ENCODE data around the gene FAM193B. TPM values are rescaled to one million over a fixed set of nuclear protein-coding genes. Genes with fewer than 3 reads are reported as not detected.

Gene FAM193B
- total RNA-seq, 1 donor from 2014 or later = 72.4 TPM

DNA sequence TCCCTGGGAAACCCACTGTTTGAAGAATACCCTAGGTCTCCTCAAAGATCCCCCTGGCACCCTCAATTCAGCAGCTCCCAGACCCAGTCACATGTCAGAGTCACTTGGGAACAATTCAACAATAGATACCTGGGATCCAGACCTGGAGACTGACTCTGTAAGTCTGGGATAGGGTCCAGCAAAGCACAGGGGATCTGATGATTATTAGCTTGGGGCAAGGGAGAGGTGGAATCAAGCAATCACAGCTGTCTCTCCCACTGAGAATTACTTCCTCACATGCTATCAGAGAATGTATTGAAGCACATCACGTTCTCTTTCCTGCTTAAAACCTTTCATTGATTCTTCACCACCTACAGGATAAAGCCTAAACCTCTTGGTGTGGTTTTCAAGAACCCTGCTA, 5.9 kb downstream of the FAM193B start:
- peaks cover 0 to 3% of the 10 kb centered on the region in 2 donors for H3K36me3 ChIP-seq
- H3K27ac ChIP-seq = peak overlapping the region; percentile 10
- no peaks in the 10 kb centered on the region for H3K9me3 ChIP-seq
- H3K4me1 ChIP-seq = peaks cover 84% of the 10 kb centered on the region
- DNase-seq (ENCODE audit: extremely low spot score in 2 of 2) = no peak
- TF ChIP-seq POLR2AphosphoS5 (IDR thresholded peaks at IDR 0.05; ENCODE audit: insufficient read depth in 1 of 2, low read depth in 1 of 2) (no peak), POLR2A (IDR thresholded peaks at IDR 0.05) (no peak), CTCF (IDR thresholded peaks at IDR 0.05) (no peak)
- H3K27me3 ChIP-seq = no peaks in the 10 kb centered on the region
- H3K4me3 ChIP-seq = no peak overlapping the region
- intact Hi-C loops (cut with DNase I) = no loop called here

GRCh38 chr5:177547736-177548135, 6.6 kb downstream of the FAM193B start:
- peaks cover 84% of the 10 kb centered on the region for H3K4me1 ChIP-seq
- DNase-seq (ENCODE audit: extremely low spot score in 2 of 2) = no peak
- H3K27ac ChIP-seq = peak overlapping the region; percentile 10
- H3K36me3 ChIP-seq = peaks cover 0 to 3% of the 10 kb centered on the region in 2 donors
- no peaks in the 10 kb centered on the region for H3K27me3 ChIP-seq
- H3K4me3 ChIP-seq = no peak overlapping the region
- no peaks in the 10 kb centered on the region for H3K9me3 ChIP-seq
- intact Hi-C loops (cut with DNase I) = no loop called here
- TF ChIP-seq POLR2AphosphoS5 (IDR thresholded peaks at IDR 0.05; ENCODE audit: insufficient read depth in 1 of 2, low read depth in 1 of 2) = no peak

- Histone ChIP-seq H3K36me3 (peaks cover 0 to 3% of the 10 kb centered on the region in 2 donors), H3K27me3 (no peaks in the 10 kb centered on the region), H3K27ac (peak overlapping the region; percentile 82), H3K4me1 (peaks cover 77% of the 10 kb centered on the region), H3K4me3 (peak overlapping the region in 1 of 2 donors; percentile 26), H3K9me3 (no peaks in the 10 kb centered on the region)
- DNase-seq (ENCODE audit: extremely low spot score in 2 of 2) = peak in 1 of 2 donors; percentile 97
- TF ChIP-seq CTCF (IDR thresholded peaks at IDR 0.05) = no peak
- TF ChIP-seq POLR2AphosphoS5 (IDR thresholded peaks at IDR 0.05; ENCODE audit: insufficient read depth in 1 of 2, low read depth in 1 of 2) = peak in 1 of 2 donors; percentile 92
- intact Hi-C loops (cut with DNase I) = no loop called here
Measured at GRCh38 chr5:177546258-177546741, 8.1 kb downstream of the FAM193B start.

DNA sequence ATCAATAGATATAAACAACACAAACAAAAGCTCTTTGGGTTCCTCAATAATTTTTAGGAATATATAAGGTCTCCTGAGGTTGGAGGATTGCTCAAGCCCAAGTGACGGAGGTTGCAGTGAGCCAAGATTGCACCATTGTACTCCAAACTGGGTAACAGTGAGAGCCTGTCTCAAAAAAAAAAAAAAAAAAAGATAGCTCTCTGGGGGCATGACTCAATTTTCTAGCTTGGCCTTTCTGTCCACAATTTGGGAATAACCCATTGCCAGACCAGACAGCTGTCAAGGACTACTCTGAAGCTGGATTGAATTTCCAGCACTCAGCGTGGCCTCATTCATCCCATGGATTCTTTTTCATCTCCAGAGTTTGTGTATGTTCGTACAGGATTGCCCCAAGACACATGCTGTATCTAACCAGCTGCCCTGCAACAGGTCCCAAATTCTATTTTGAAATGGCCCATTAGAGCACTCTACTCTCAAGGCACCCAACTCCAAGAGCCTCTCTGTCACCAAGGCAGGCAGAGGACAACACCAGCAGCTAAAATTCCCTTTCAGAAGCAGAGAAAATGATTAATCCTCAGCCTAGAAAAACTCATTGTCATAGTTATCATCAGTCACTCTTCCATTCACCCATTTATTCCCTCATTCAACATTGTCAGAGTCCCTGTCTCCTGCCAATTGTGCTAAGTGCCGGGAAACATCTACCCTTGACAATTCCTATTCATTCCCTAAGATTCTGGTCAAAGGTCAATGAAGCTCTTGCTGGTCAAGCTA, 8.7 kb downstream of the FAM193B start:
- DNase-seq (ENCODE audit: extremely low spot score in 2 of 2) = no peak
- Histone ChIP-seq H3K4me3 (peak overlapping the region in 1 of 2 donors; percentile 13), H3K9me3 (no peaks in the 10 kb centered on the region), H3K36me3 (peaks cover 0 to 2% of the 10 kb centered on the region in 2 donors), H3K27ac (peak overlapping the region; percentile 82), H3K27me3 (no peaks in the 10 kb centered on the region), H3K4me1 (peaks cover 80% of the 10 kb centered on the region)
- intact Hi-C loops (cut with DNase I) = no loop called here
- TF ChIP-seq CTCF (IDR thresholded peaks at IDR 0.05) (no peak), POLR2AphosphoS5 (IDR thresholded peaks at IDR 0.05; ENCODE audit: insufficient read depth in 1 of 2, low read depth in 1 of 2) (peak in 1 of 2 donors; percentile 37)

DNA sequence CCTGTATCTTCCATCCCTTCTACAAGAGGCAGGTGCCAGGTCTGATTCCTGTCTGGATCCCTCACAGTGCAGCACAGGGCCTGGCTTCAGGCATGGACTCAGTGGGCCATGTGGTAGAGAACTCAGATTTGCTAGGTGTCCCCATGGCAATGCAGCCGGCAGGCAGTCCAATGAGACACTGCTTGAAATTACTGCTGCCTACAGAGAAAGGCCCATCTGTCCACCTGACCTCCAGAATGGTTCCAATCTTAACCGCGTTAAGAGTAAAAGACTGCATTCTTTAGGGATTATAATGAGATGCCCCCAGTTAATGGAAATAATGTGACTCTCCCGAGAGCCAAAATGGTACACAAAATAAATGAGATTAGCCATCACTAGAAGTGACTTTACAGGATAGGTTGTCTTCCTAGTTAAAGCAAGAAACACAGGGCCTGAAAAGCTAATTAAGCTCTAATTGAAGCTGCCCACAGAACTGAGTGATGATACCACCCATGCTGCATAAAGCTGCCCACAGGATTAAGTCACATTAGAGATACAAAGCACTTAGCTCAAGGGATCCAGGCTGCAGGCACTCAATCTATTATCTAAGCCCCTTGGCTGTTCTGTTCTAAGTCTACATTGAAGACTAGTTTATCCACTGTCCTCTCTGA, 11.4 kb downstream of the FAM193B start:
- intact Hi-C loops (cut with DNase I) = no loop called here
- DNase-seq (ENCODE audit: extremely low spot score in 2 of 2) = no peak
- Histone ChIP-seq H3K4me3 (no peak overlapping the region), H3K27ac (no peak overlapping the region), H3K9me3 (no peaks in the 10 kb centered on the region), H3K36me3 (peaks cover 0 to 5% of the 10 kb centered on the region in 2 donors), H3K27me3 (no peaks in the 10 kb centered on the region), H3K4me1 (peaks cover 83% of the 10 kb centered on the region)
- TF ChIP-seq POLR2AphosphoS5 (IDR thresholded peaks at IDR 0.05; ENCODE audit: insufficient read depth in 1 of 2, low read depth in 1 of 2) (no peak), POLR2A (IDR thresholded peaks at IDR 0.05) (no peak), CTCF (IDR thresholded peaks at IDR 0.05) (no peak)

All from vagina (tissue), 2 donors.